Measurements from ENCODE around the gene TMEM30B. TPM values are rescaled to one million over a fixed set of nuclear protein-coding genes. Genes with fewer than 3 reads are reported as not detected.

TMEM30B gene
- total and polyA plus RNA-seq, 9 of the 15 experiments (the other 6 are each of a cell fraction or from before 2014, with no cell fraction given) = 0.04 TPM; not detected in 8

- Histone ChIP-seq H2AFZ (ENCODE audit: low read depth, low read length) (no peak overlapping the region), H3K9ac (ENCODE audit: insufficient read depth in 1 of 2, low read depth in 2 of 2, low read length in 2 of 2) (no peak overlapping the region), H3K4me3 (no peak overlapping the region), H3K9me1 (ENCODE audit: control insufficient read depth, insufficient read depth, low read length) (no peaks in the 10 kb centered on the region), H3K36me3 (ENCODE audit: control insufficient read depth, insufficient read depth, low read length) (no peaks in the 10 kb centered on the region), H3K79me2 (ENCODE audit: control insufficient read depth, insufficient read depth, low read length) (no peaks in the 10 kb centered on the region), H3K4me1 (replicated peaks in 1 of 2; ENCODE audit: control insufficient read depth in 2 of 2, insufficient read depth in 2 of 2, low read length in 2 of 2) (no peaks in the 10 kb centered on the region), H3K27ac (ENCODE audit: extremely low read depth, low read depth, low read length) (no peak overlapping the region), H4K20me1 (replicated peaks; ENCODE audit: control insufficient read depth, insufficient read depth, low read length) (no peaks in the 10 kb centered on the region), H3K4me2 (ENCODE audit: insufficient read depth, low read length) (no peak overlapping the region), H3K27me3 (ENCODE audit: control insufficient read depth in 2 of 2, insufficient read depth in 2 of 2, low read length in 2 of 2) (peaks cover 0 to 9% of the 10 kb centered on the region in 2 experiments; a peak in 2 of 5 replicates), H3K9me3 (replicated peaks; ENCODE audit: control insufficient read depth, insufficient read depth, low read depth, low read length) (no peaks in the 10 kb centered on the region)
- FAIRE-seq (no peak), ATAC-seq (no peak), DNase-seq (ENCODE audit: extremely low read depth in 1 of 4, low spot score in 3 of 4) (no peak)
- 2% methylated on average over 6 of the region's 8 CpGs for WGBS (ENCODE audit: insufficient coverage, low coverage, missing lambda C conversion rate)
- CTCF ChIA-PET (ENCODE audit: low intra/inter-chr PET ratio) = no interaction called here
- no TSS peak for BruUV-seq (replicated peaks)
- intact Hi-C loops (cut with micrococcal nuclease) = loop anchor here (5.0 to 10.0 kb wide), 3 partner anchors 228 to 920 kb away; no protein-coding TSS in a partner anchor
- POLR2A ChIA-PET = interaction anchor here (0.9 kb wide), 1 partner anchor 678 kb away, joined by 3 read pairs; no protein-coding TSS in a partner anchor
- in situ Hi-C loops (cut with MboI) = loop anchor here (5.0 kb wide), 1 partner anchor 633 kb away; no protein-coding TSS in a partner anchor
- no peak for TF ChIP-seq GTF2F1 (IDR thresholded peaks at IDR 0.05; ENCODE audit: low read depth, low read length)
- TF ChIP-seq PRDM10 (IDR thresholded peaks at IDR 0.05; ENCODE audit: partially characterized antibody) = no peak
- TF ChIP-seq ZNF77 (CRISPR knock-in tag; IDR thresholded peaks at IDR 0.05) = no peak
- TF ChIP-seq KDM4B (IDR thresholded peaks at IDR 0.05; ENCODE audit: borderline replicate concordance in 2 of 2, low read depth in 1 of 2) = no peak
- no peak for TF ChIP-seq HSF4 (CRISPR knock-in tag; IDR thresholded peaks at IDR 0.05; ENCODE audit: borderline replicate concordance)
- TF ChIP-seq SMAD2 (IDR thresholded peaks at IDR 0.05; ENCODE audit: low read depth, low read length) = no peak
- TF ChIP-seq ARID3B (CRISPR knock-in tag; IDR thresholded peaks at IDR 0.05; ENCODE audit: borderline replicate concordance) = no peak
- no peak for TF ChIP-seq ZNF174 (CRISPR knock-in tag; IDR thresholded peaks at IDR 0.05)
- no peak for TF ChIP-seq PHF8 (IDR thresholded peaks at IDR 0.05; ENCODE audit: borderline replicate concordance, low read length)
- no peak for TF ChIP-seq SREBF2 (CRISPR knock-in tag; IDR thresholded peaks at IDR 0.05)
- TF ChIP-seq ATF7 (IDR thresholded peaks at IDR 0.05) = no peak
- TF ChIP-seq POLR3G (IDR thresholded peaks at IDR 0.05; ENCODE audit: extremely low read depth, insufficient read length, insufficient replicate concordance) = no peak
- no peak for TF ChIP-seq DNMT1 (IDR thresholded peaks at IDR 0.05)
- TF ChIP-seq ESRRA (IDR thresholded peaks at IDR 0.05; ENCODE audit: borderline replicate concordance, low read depth) = no peak
- no peak for TF ChIP-seq HMG20B (CRISPR knock-in tag; IDR thresholded peaks at IDR 0.05)
- TF ChIP-seq ARHGAP35 (IDR thresholded peaks at IDR 0.05; ENCODE audit: partially characterized antibody) = no peak
These were observed 26.2 kb downstream of the TMEM30B start for GRCh38 chr14:61254808-61255526.

Data from K562 (cell line).